SH-SY5Y (cell line): Measurements from ENCODE around the gene NEDD4L.

Source experiments
- GATA2 ChIP-seq: IDR thresholded peaks from 2 replicates; pipeline ENCODE4 v1.6.1; 2011; ENCODE audit warnings: mild to moderate bottlenecking, low read depth, low read length
- GATA3 ChIP-seq: IDR thresholded peaks from 2 replicates; pipeline ENCODE4 v1.6.1; 2011; ENCODE audit warnings: low read depth, mild to moderate bottlenecking, low read length, moderate library complexity

DNA sequence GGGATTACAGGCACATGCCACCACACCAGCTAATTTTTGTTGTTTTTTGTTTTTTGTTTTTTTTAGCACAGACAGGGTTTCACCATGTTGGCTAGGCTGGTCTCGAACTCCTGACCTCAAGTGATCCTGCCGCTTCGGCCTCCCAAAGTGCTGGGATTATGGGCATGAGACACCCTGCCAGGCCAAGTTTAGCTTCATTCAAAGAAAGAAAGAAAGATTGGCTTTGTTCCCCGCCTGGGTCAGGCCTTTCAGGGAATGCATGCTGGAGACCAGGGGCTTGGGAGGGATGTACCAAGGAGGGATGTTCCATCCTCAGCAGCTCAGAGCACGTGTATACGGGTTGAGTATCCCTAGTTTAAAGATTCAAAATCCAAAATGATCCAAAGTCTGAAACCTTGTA lies 301.8 kb downstream of the NEDD4L start:
- TF ChIP-seq GATA3 (no peak), GATA2 (no peak)
